GM18951 (cell line): ENCODE data around the gene CEACAM6.

ENCODE experiments used
- POLR2A ChIP-seq: IDR thresholded peaks from 4 replicates; pipeline ENCODE4 v1.6.1; 2011; ENCODE audit warnings: mild to moderate bottlenecking; ENCODE audit not compliant: insufficient read length, insufficient read depth; ENCODE audit errors: extremely low read depth
- in situ Hi-C: fragments of 300-500 bp; cut with MboI; formaldehyde crosslinking; loops from one replicate; pipeline ENCODE4 v1.12.0; 2022; ENCODE audit warnings: low sequenced_read_pairs, mixed read lengths, inconsistent platforms; ENCODE audit not compliant: unreplicated experiment

CEACAM6 gene

DNA sequence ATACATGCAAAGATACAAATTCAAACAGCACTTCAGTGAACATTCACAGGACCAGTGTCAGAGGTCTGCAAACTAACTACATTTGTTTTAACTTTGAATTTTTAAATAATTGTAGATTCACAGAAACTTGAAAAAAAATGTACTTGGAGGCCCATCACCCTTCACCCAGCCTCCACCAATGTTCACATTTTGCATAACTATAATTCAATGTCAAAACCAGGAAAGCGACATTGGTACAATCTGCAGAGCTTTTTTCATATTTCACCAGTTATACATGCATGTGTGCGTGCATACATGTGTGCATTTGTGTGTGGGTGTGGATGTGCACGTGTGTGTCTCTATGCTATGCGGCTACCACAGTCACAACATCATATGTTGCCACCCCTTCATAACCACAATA, 60.0 kb downstream of the CEACAM6 start:
- no peak for TF ChIP-seq POLR2A
- in situ Hi-C loops = no loop called here

- no peak for TF ChIP-seq POLR2A
- in situ Hi-C loops = no loop called here
Observed at GRCh38 chr19:41816761-41817160, 61.4 kb downstream of the CEACAM6 start.

DNA sequence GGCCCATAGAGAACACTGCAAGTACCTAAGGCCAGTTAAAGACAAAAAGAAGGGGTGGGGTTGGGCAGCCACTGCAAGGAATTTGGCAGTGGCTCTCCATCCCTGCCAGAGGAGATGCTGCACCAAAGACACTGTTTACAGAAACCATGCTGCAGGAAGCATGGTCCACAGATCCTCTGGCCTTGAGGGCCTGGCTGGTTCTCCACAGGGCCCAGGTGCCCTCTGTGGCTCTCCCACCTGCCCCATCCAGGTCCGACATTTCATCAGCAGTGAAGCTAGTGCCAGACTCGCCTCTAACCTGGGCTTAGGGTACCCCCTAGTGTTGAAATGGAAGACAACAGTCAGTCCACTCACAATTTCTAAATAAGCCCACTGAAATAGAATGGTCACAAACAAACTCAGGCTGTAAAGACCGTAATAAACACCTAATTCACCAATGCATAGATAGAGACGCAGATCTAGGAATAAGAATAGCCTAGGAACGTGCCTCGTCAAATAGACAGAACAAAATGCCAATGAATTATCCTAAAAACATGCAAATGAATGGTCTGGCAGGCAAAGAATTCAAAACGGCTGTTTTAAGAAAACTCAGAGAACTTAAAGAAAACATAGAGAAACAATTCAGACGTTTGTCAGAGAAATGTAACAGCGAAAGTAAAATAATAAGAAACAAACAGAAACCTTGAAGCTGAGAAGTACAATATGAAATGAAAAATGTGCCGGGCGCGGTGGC, 65.8 kb downstream of the CEACAM6 start:
- in situ Hi-C loops = no loop called here
- no peak for TF ChIP-seq POLR2A
